Measurements from ENCODE around the gene SENP2.
A peak's percentile ranks its signal among the peaks of the same experiment; 100 is the strongest.
"Not testable (repeated sequence)": the region's sequence is repeated elsewhere in the genome, so short reads cannot be mapped to it uniquely, and the experiment has no call there.

SENP2 gene

GRCh38 chr3:185585859-185586685 is at the start of gene SENP2:
TSS of gene SENP2 (plus strand) at chr3:185586295. CDS start at chr3:185586414, 119 bp downstream.
- peak; percentile 97 for DNase-seq (ENCODE audit: low spot score)

- no peak for DNase-seq (ENCODE audit: low spot score)
These were observed 48.6 kb upstream of the SENP2 start for GRCh38 chr3:185537369-185537970.

- no peak for DNase-seq (ENCODE audit: low spot score)
These were observed 46.2 kb upstream of the SENP2 start for GRCh38 chr3:185539934-185540333.

GRCh38 chr3:185540695-185541094 is 45.4 kb upstream of the SENP2 start:
- no peak for DNase-seq (ENCODE audit: low spot score)

- no peak for DNase-seq (ENCODE audit: low spot score)
These were observed 37.0 kb upstream of the SENP2 start for GRCh38 chr3:185549122-185549521.

- DNase-seq (ENCODE audit: low spot score), result no peak
These were observed 36.4 kb upstream of the SENP2 start for GRCh38 chr3:185549651-185550111.

GRCh38 chr3:185552358-185552877 is 33.7 kb upstream of the SENP2 start, which contains the start of gene LIPH:
TSS of gene LIPH (minus strand) at chr3:185552588. CDS start at chr3:185552471, 117 bp downstream.
- DNase-seq (ENCODE audit: low spot score), result no peak

GRCh38 chr3:185555101-185555501 is 31.0 kb upstream of the SENP2 start:
- no peak for DNase-seq (ENCODE audit: low spot score)

GRCh38 chr3:185555860-185556347 is 30.2 kb upstream of the SENP2 start:
- no peak for DNase-seq (ENCODE audit: low spot score)

- DNase-seq (ENCODE audit: low spot score), result not testable (repeated sequence)
These were observed 29.5 kb upstream of the SENP2 start for GRCh38 chr3:185556640-185557039.

- no peak for DNase-seq (ENCODE audit: low spot score)
These were observed 27.7 kb upstream of the SENP2 start for GRCh38 chr3:185558395-185558794.

GRCh38 chr3:185559706-185560090 is 26.4 kb upstream of the SENP2 start:
- no peak for DNase-seq (ENCODE audit: low spot score)

GRCh38 chr3:185560676-185561075 is 25.4 kb upstream of the SENP2 start:
- DNase-seq (ENCODE audit: low spot score), result no peak

- no peak for DNase-seq (ENCODE audit: low spot score)
These were observed 24.6 kb upstream of the SENP2 start for GRCh38 chr3:185561374-185561943.

GRCh38 chr3:185561958-185562357 is 24.1 kb upstream of the SENP2 start:
- DNase-seq (ENCODE audit: low spot score), result no peak

- no peak for DNase-seq (ENCODE audit: low spot score)
These were observed 13.9 kb upstream of the SENP2 start for GRCh38 chr3:185572183-185572582.

- DNase-seq (ENCODE audit: low spot score), result peak; percentile 60
These were observed 10.8 kb upstream of the SENP2 start for GRCh38 chr3:185575108-185575869.

GRCh38 chr3:185582236-185582635 is 3.9 kb upstream of the SENP2 start:
- DNase-seq (ENCODE audit: low spot score), result no peak

- no peak for DNase-seq (ENCODE audit: low spot score)
These were observed 3.2 kb upstream of the SENP2 start for GRCh38 chr3:185582871-185583270.

- no peak for DNase-seq (ENCODE audit: low spot score)
These were observed 2.2 kb upstream of the SENP2 start for GRCh38 chr3:185583925-185584324.

- no peak for DNase-seq (ENCODE audit: low spot score)
These were observed 1.4 kb upstream of the SENP2 start for GRCh38 chr3:185584686-185585085.

- no peak for DNase-seq (ENCODE audit: low spot score)
These were observed 607 bp upstream of the SENP2 start for GRCh38 chr3:185585518-185585858.

Measured in D341Med (cell line).